ENCODE data around the gene MUC2. TPM values are rescaled to one million over a fixed set of nuclear protein-coding genes. Genes with fewer than 3 reads are reported as not detected.

MUC2 gene
- total RNA-seq, 2 experiments from 2014 or later = not detected

GRCh38 chr11:1031121-1031899 lies 43.4 kb upstream of the MUC2 start:
- ChIA-PET CTCF (no interaction called here), POLR2A (no interaction called here)
- no peaks in the 10 kb centered on the region for H3K36me3 Mint-ChIP-seq (ENCODE audit: low read depth)
- H3K27me3 Mint-ChIP-seq = no peaks in the 10 kb centered on the region
- H3K9me3 Mint-ChIP-seq (ENCODE audit: low read depth) = peaks cover 5% of the 10 kb centered on the region
- no peak overlapping the region for H3K27ac Mint-ChIP-seq
- H3K4me3 Mint-ChIP-seq = no peak overlapping the region
- no peaks in the 10 kb centered on the region for H3K4me1 Mint-ChIP-seq
- DNase-seq (no peak), ATAC-seq (no peak)
- intact Hi-C loops (cut with DNase I, micrococcal nuclease) = no loop called here

- POLR2A ChIA-PET = no interaction called here
Observed at GRCh38 chr11:1032310-1032891, 42.3 kb upstream of the MUC2 start.

GRCh38 chr11:1033016-1033798 lies 41.5 kb upstream of the MUC2 start:
- no peak overlapping the region for H3K4me3 Mint-ChIP-seq
- no peaks in the 10 kb centered on the region for H3K27me3 Mint-ChIP-seq
- ChIA-PET POLR2A (no interaction called here), CTCF (no interaction called here)
- no peak for ATAC-seq
- intact Hi-C loops (cut with DNase I, micrococcal nuclease) = no loop called here
- no peak overlapping the region for H3K27ac Mint-ChIP-seq
- H3K36me3 Mint-ChIP-seq (ENCODE audit: low read depth) = no peaks in the 10 kb centered on the region
- H3K9me3 Mint-ChIP-seq (ENCODE audit: low read depth) = peaks cover 5% of the 10 kb centered on the region
- DNase-seq = no peak
- no peaks in the 10 kb centered on the region for H3K4me1 Mint-ChIP-seq

More at GRCh38 chr11:1032310-1032891, 42.3 kb upstream of the MUC2 start:
- DNase-seq (no peak), ATAC-seq (no peak)
- Mint-ChIP-seq H3K27ac (no peak overlapping the region), H3K36me3 (ENCODE audit: low read depth) (no peaks in the 10 kb centered on the region), H3K4me1 (no peaks in the 10 kb centered on the region), H3K27me3 (no peaks in the 10 kb centered on the region), H3K4me3 (no peak overlapping the region), H3K9me3 (ENCODE audit: low read depth) (peaks cover 5% of the 10 kb centered on the region)
- intact Hi-C loops (cut with DNase I, micrococcal nuclease) = no loop called here
- CTCF ChIA-PET = no interaction called here

DNA sequence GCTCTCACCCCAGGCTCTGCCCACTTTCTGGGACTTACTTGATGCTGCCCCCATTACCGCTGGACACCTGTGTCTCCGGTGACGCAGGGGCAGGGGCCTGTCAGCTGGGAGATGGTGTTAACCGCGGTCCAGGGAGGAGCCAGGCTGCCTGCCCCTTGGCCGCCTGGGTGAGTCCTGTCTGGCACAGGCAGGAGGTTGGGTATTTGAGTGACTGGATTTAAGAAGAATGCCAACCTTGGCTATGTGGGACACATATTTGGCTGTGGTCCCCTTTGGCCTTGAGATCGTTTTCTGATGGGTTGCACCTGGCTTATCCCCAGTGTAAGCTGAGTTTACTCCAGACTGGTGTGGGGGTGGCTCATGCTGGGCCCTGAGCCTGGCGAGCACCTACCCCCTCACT lies 40.7 kb upstream of the MUC2 start:
- intact Hi-C loops (cut with DNase I, micrococcal nuclease) = no loop called here
- Mint-ChIP-seq H3K36me3 (ENCODE audit: low read depth) (no peaks in the 10 kb centered on the region), H3K27ac (no peak overlapping the region), H3K4me3 (no peak overlapping the region), H3K9me3 (ENCODE audit: low read depth) (peaks cover 5% of the 10 kb centered on the region), H3K27me3 (no peaks in the 10 kb centered on the region), H3K4me1 (no peaks in the 10 kb centered on the region)
- ATAC-seq (no peak), DNase-seq (no peak)
- ChIA-PET POLR2A (no interaction called here), CTCF (no interaction called here)

- peaks cover 5% of the 10 kb centered on the region for H3K9me3 Mint-ChIP-seq (ENCODE audit: low read depth)
- POLR2A ChIA-PET = no interaction called here
- no peaks in the 10 kb centered on the region for H3K4me1 Mint-ChIP-seq
- H3K36me3 Mint-ChIP-seq (ENCODE audit: low read depth) = no peaks in the 10 kb centered on the region
- no peak for DNase-seq
- CTCF ChIA-PET = interaction anchor here (0.7 kb wide), 1 partner anchor 67 kb away, joined by 3 read pairs; no protein-coding TSS in a partner anchor
- no peaks in the 10 kb centered on the region for H3K27me3 Mint-ChIP-seq
- no peak for ATAC-seq
- H3K4me3 Mint-ChIP-seq = no peak overlapping the region
- intact Hi-C loops (cut with DNase I, micrococcal nuclease) = no loop called here
- no peak overlapping the region for H3K27ac Mint-ChIP-seq
Observed at GRCh38 chr11:1034456-1035295, 40.0 kb upstream of the MUC2 start.

- peaks cover 5% of the 10 kb centered on the region for H3K9me3 Mint-ChIP-seq (ENCODE audit: low read depth)
- H3K4me3 Mint-ChIP-seq = no peak overlapping the region
- intact Hi-C loops (cut with DNase I, micrococcal nuclease) = no loop called here
- no peak for ATAC-seq
- H3K4me1 Mint-ChIP-seq = no peaks in the 10 kb centered on the region
- DNase-seq = no peak
- no peak overlapping the region for H3K27ac Mint-ChIP-seq
- ChIA-PET CTCF (interaction anchor here (0.7 kb wide), 1 partner anchor 68 kb away, joined by 3 read pairs; no protein-coding TSS in a partner anchor), POLR2A (no interaction called here)
- H3K36me3 Mint-ChIP-seq (ENCODE audit: low read depth) = no peaks in the 10 kb centered on the region
- H3K27me3 Mint-ChIP-seq = no peaks in the 10 kb centered on the region
Observed at GRCh38 chr11:1035577-1036283, 38.9 kb upstream of the MUC2 start.

- no peaks in the 10 kb centered on the region for H3K36me3 Mint-ChIP-seq (ENCODE audit: low read depth)
- ChIA-PET POLR2A (no interaction called here), CTCF (no interaction called here)
- intact Hi-C loops (cut with DNase I, micrococcal nuclease) = no loop called here
- no peak within 1 kb of the TSS for H3K4me3 Mint-ChIP-seq
- no peaks in the 10 kb centered on the region for H3K27me3 Mint-ChIP-seq
- H3K9me3 Mint-ChIP-seq (ENCODE audit: low read depth) = peaks cover 5% of the 10 kb centered on the region
- no peaks in the 10 kb centered on the region for H3K4me1 Mint-ChIP-seq
- no peak for ATAC-seq
- H3K27ac Mint-ChIP-seq = no peak within 1 kb of the TSS
- no peak for DNase-seq
Observed at GRCh38 chr11:1036303-1036923, 38.3 kb upstream of the MUC2 start, which contains the start of gene MUC6. MUC6 (minus strand) TSS chr11:1036718; CDS start chr11:1036655, 63 bp downstream.

DNA sequence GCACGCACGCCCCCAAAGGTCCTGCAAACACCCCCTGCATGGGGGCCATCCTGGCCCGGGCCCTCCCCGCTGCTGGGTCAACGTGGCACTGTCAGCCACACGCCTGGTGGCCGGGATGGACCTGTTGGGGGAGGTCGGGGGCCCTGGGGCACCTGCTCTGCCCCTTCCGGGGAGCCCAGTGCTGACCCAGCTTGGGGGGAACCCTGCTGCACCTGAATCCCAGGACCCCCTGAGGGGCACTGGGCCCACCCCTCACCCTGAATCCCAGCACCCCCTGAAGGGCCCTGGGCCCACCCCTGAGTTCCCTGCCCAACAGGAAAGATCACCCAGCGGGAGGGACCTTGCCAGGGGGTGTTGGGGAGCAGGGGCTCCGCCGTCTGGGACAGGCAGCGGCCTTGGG lies 37.7 kb upstream of the MUC2 start:
- DNase-seq (no peak), ATAC-seq (no peak)
- Mint-ChIP-seq H3K36me3 (ENCODE audit: low read depth) (no peaks in the 10 kb centered on the region), H3K27me3 (no peaks in the 10 kb centered on the region), H3K9me3 (ENCODE audit: low read depth) (peaks cover 5% of the 10 kb centered on the region), H3K4me3 (no peak overlapping the region), H3K27ac (no peak overlapping the region), H3K4me1 (no peaks in the 10 kb centered on the region)
- ChIA-PET CTCF (no interaction called here), POLR2A (no interaction called here)
- intact Hi-C loops (cut with DNase I, micrococcal nuclease) = no loop called here

GRCh38 chr11:1037506-1038055 lies 37.1 kb upstream of the MUC2 start:
- no peak overlapping the region for H3K27ac Mint-ChIP-seq
- ATAC-seq (no peak), DNase-seq (no peak)
- intact Hi-C loops (cut with DNase I, micrococcal nuclease) = no loop called here
- H3K9me3 Mint-ChIP-seq (ENCODE audit: low read depth) = peaks cover under 1% of the 10 kb centered on the region
- H3K4me1 Mint-ChIP-seq = no peaks in the 10 kb centered on the region
- no peaks in the 10 kb centered on the region for H3K36me3 Mint-ChIP-seq (ENCODE audit: low read depth)
- no peak overlapping the region for H3K4me3 Mint-ChIP-seq
- ChIA-PET CTCF (no interaction called here), POLR2A (no interaction called here)
- H3K27me3 Mint-ChIP-seq = no peaks in the 10 kb centered on the region

GRCh38 chr11:1038361-1038760 lies 36.3 kb upstream of the MUC2 start:
- H3K4me3 Mint-ChIP-seq = no peak overlapping the region
- no peaks in the 10 kb centered on the region for H3K9me3 Mint-ChIP-seq (ENCODE audit: low read depth)
- ChIA-PET POLR2A (no interaction called here), CTCF (no interaction called here)
- intact Hi-C loops (cut with DNase I, micrococcal nuclease) = no loop called here
- no peaks in the 10 kb centered on the region for H3K27me3 Mint-ChIP-seq
- ATAC-seq = no peak
- no peak overlapping the region for H3K27ac Mint-ChIP-seq
- no peak for DNase-seq
- no peaks in the 10 kb centered on the region for H3K36me3 Mint-ChIP-seq (ENCODE audit: low read depth)
- no peaks in the 10 kb centered on the region for H3K4me1 Mint-ChIP-seq
